ENCODE measurements around the gene PARD3B. TPM values are rescaled to one million over a fixed set of nuclear protein-coding genes. Genes with fewer than 3 reads are reported as not detected.

Gene PARD3B
- polyA plus RNA-seq, 3 donors = not detected

DNA sequence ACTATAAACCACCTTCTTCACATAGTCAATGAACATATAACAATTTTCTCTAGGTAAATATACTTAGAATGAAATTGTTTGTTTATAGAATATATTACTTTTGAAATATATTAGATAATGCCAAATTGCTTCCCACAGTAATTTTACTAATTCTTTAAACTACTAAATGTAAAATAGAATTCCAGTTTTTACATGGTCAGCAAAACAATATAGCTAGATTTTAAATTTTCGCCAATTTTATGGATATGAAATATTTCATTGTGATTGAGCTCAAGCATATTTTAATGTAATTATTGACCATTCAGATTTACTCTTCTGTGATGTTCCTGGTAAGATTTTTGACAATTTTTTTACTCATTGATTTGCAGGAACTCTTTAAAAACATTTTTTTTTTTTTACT is 444.6 kb downstream of the PARD3B start:
- Histone ChIP-seq H3K4me3 (replicated peaks in 1 of 3; ENCODE audit: low read depth in 2 of 3, low read length in 3 of 3) (no peak overlapping the region), H2AFZ (ENCODE audit: insufficient read depth, low read depth, low read length, poor library complexity, severe bottlenecking) (no peak overlapping the region), H3K27ac (ENCODE audit: low read depth in 1 of 2, low read length in 2 of 2) (no peak overlapping the region), H3K9ac (ENCODE audit: insufficient read depth, low read length, poor library complexity, severe bottlenecking) (no peak overlapping the region), H4K20me1 (ENCODE audit: insufficient read depth, low read length) (no peaks in the 10 kb centered on the region), H3K9me3 (replicated peaks in 1 of 2; ENCODE audit: control insufficient read depth in 1 of 2, insufficient read depth in 1 of 2, low read length in 2 of 2) (no peaks in the 10 kb centered on the region), H3K36me3 (replicated peaks in 1 of 2; ENCODE audit: control insufficient read depth in 1 of 2, insufficient read depth in 2 of 2, low read length in 2 of 2) (no peaks in the 10 kb centered on the region), H3K79me2 (ENCODE audit: insufficient read depth, low read length) (no peaks in the 10 kb centered on the region), H3K27me3 (ENCODE audit: control insufficient read depth in 2 of 2, insufficient read depth in 2 of 2, low read length in 2 of 2) (no peaks in the 10 kb centered on the region), H3K4me2 (replicated peaks; ENCODE audit: extremely low read depth, low read length, poor library complexity, severe bottlenecking) (no peak overlapping the region), H3K4me1 (ENCODE audit: control insufficient read depth in 1 of 2, insufficient read depth in 2 of 2, low read length in 2 of 2) (no peaks in the 10 kb centered on the region)
- Mint-ChIP-seq H3K9me3 (no peaks in the 10 kb centered on the region), H3K27ac (no peak overlapping the region), H3K27me3 (ENCODE audit: low read depth in 3 of 3) (peaks cover 0 to 1% (median 0%) of the 10 kb centered on the region in 3 donors), H3K4me1 (no peaks in the 10 kb centered on the region), H3K4me3 (no peak overlapping the region), H3K36me3 (no peaks in the 10 kb centered on the region)
- intact Hi-C loops (cut with micrococcal nuclease) = no loop called here
- DNase-seq = no peak
- TF ChIP-seq, protein P1, sequence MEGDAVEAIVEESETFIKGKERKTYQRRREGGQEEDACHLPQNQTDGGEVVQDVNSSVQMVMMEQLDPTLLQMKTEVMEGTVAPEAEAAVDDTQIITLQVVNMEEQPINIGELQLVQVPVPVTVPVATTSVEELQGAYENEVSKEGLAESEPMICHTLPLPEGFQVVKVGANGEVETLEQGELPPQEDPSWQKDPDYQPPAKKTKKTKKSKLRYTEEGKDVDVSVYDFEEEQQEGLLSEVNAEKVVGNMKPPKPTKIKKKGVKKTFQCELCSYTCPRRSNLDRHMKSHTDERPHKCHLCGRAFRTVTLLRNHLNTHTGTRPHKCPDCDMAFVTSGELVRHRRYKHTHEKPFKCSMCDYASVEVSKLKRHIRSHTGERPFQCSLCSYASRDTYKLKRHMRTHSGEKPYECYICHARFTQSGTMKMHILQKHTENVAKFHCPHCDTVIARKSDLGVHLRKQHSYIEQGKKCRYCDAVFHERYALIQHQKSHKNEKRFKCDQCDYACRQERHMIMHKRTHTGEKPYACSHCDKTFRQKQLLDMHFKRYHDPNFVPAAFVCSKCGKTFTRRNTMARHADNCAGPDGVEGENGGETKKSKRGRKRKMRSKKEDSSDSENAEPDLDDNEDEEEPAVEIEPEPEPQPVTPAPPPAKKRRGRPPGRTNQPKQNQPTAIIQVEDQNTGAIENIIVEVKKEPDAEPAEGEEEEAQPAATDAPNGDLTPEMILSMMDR (IDR thresholded peaks at IDR 0.05) = no peak
- WGBS (ENCODE audit: insufficient coverage) = no CpG with 5 or more reads among the region's 1 CpG

DNA sequence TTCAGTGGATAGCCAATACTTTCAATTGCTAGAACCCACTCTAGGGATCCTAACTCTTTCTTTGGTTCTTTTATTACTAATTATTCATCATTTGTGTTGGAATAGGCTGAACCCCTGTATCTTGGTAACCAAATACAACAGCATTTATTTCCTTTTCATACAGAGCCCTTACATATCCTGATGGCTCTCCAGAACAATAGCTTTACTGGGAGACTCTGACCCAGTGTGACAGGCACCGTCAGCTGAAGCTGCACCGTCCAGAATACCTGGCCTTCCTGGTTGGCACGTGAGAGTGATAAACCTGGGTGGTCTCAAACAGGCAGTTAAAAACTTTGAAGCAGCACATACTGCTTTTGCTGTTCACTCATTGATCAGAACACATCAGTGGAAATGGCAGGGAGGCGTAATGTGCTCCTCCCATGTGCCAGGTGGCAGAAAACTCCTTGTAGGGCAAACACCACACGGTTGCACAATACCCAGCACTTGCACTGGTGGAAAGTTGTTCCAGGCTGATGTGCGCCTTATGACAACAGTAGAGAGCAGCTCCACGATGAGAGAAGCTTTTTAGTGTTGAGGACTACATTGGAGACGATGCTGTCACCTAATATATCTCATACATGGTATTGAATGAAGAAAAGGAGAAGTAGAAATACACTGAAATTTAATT is 456.2 kb downstream of the PARD3B start:
- no peak overlapping the region for H3K27ac Mint-ChIP-seq
- no peak for DNase-seq
- H3K27me3 Mint-ChIP-seq (ENCODE audit: low read depth in 3 of 3) = peaks cover 0 to 3% (median 0%) of the 10 kb centered on the region in 3 donors
- H3K4me2 ChIP-seq (replicated peaks; ENCODE audit: extremely low read depth, low read length, poor library complexity, severe bottlenecking) = no peak overlapping the region
- H2AFZ ChIP-seq (ENCODE audit: insufficient read depth, low read depth, low read length, poor library complexity, severe bottlenecking) = no peak overlapping the region
- H3K79me2 ChIP-seq (ENCODE audit: insufficient read depth, low read length) = no peaks in the 10 kb centered on the region
- no peak overlapping the region for H3K9ac ChIP-seq (ENCODE audit: insufficient read depth, low read length, poor library complexity, severe bottlenecking)
- H3K4me3 Mint-ChIP-seq = no peak overlapping the region
- no peaks in the 10 kb centered on the region for H3K27me3 ChIP-seq (ENCODE audit: control insufficient read depth in 2 of 2, insufficient read depth in 2 of 2, low read length in 2 of 2)
- H3K4me3 ChIP-seq (replicated peaks in 1 of 3; ENCODE audit: low read depth in 2 of 3, low read length in 3 of 3) = no peak overlapping the region
- H3K9me3 Mint-ChIP-seq = peaks cover 0 to 10% (median 5%) of the 10 kb centered on the region in 7 donors
- 94% methylated on average over 5 of the region's 8 CpGs for WGBS (ENCODE audit: insufficient coverage)
- no peaks in the 10 kb centered on the region for H3K36me3 Mint-ChIP-seq
- no peaks in the 10 kb centered on the region for H3K4me1 ChIP-seq (ENCODE audit: control insufficient read depth in 1 of 2, insufficient read depth in 2 of 2, low read length in 2 of 2)
- TF ChIP-seq, protein P1 (IDR thresholded peaks at IDR 0.05) = no peak
- H3K27ac ChIP-seq (ENCODE audit: low read depth in 1 of 2, low read length in 2 of 2) = no peak overlapping the region
- intact Hi-C loops (cut with micrococcal nuclease) = no loop called here
- no peaks in the 10 kb centered on the region for H3K4me1 Mint-ChIP-seq
- no peaks in the 10 kb centered on the region for H4K20me1 ChIP-seq (ENCODE audit: insufficient read depth, low read length)
- H3K9me3 ChIP-seq (replicated peaks in 1 of 2; ENCODE audit: control insufficient read depth in 1 of 2, insufficient read depth in 1 of 2, low read length in 2 of 2) = peaks cover 0 to 2% of the 10 kb centered on the region in 2 donors
- H3K36me3 ChIP-seq (replicated peaks in 1 of 2; ENCODE audit: control insufficient read depth in 1 of 2, insufficient read depth in 2 of 2, low read length in 2 of 2) = no peaks in the 10 kb centered on the region

Data from CD14-positive monocyte (primary cell).